ENCODE results near the gene HVCN1. TPM values are rescaled to one million over a fixed set of nuclear protein-coding genes. Genes with fewer than 3 reads are reported as not detected.

HVCN1 gene
- total and polyA plus RNA-seq, 2 of the 13 experiments (the other 11 are each of a cell fraction or from before 2014, with no cell fraction given) = 0.49 to 1.3 TPM

DNA sequence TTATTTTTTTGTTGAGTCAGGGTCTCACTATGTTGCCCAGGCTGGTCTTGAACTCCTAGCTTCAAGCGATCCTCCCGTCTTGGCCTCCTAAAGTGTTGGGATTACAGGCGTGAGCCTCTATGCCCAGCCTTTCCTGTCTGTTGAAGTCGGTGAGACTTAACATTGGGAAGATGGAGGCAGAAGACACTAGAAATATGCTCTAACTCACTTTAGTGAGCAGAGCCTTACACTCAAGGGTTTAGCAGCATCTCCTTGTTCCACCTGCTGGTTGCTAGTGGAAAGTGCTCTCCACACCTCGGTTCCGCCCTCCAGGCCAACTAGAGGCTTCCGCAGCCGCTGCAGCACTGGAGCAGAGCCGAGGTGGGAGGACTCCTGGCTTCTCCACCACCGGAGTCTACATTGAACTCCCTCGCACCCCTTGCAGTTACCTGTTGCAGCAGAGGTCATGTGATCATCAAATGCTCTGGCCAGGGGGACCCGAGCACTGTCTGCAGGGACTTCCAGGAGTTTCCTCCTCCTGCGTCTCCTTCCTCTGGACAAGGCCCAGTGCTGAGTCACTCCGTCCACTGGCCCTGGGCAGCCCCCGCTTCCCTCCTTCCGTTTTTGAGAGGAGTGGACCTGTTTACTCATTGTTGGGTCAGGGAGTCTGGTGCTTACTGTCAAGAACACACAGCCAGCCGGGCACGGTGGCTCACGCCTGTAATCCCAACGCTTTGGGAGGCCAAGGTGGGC, 9.4 kb upstream of the HVCN1 start (continued):
- no peak for TF ChIP-seq ZNF510 (CRISPR knock-in tag; IDR thresholded peaks at IDR 0.05; ENCODE audit: low read depth)
- no peak for TF ChIP-seq KDM5A (IDR thresholded peaks at IDR 0.05; ENCODE audit: borderline replicate concordance, low read length)
- peak; percentile 45; the same call in 1 of the 2 replicates for TF ChIP-seq ZNF614 (CRISPR knock-in tag; IDR thresholded peaks at IDR 0.05; ENCODE audit: borderline replicate concordance)
- no peak for TF ChIP-seq AGO2 (optimal IDR thresholded peaks at IDR 0.05; ENCODE audit: low read depth, low read length)
- TF ChIP-seq ZNF768 (CRISPR knock-in tag; IDR thresholded peaks at IDR 0.05) = peak; percentile 73; the same call in 1 of the 2 replicates
- peak; percentile 50 for TF ChIP-seq HNRNPLL (IDR thresholded peaks at IDR 0.05; ENCODE audit: low read depth, low read length, poor library complexity, severe bottlenecking)
- TF ChIP-seq ZMYM3 (CRISPR knock-in tag; IDR thresholded peaks at IDR 0.05) = peak; percentile 78
- no peak for TF ChIP-seq ZSCAN12 (CRISPR knock-in tag; IDR thresholded peaks at IDR 0.05)
- peak; percentile 42; the same call in 1 of the 2 replicates for TF ChIP-seq KAT8 (CRISPR knock-in tag; IDR thresholded peaks at IDR 0.05)
- TF ChIP-seq IKZF1 (IDR thresholded peaks at IDR 0.05) = no peak
- TF ChIP-seq RCOR2 (CRISPR knock-in tag; IDR thresholded peaks at IDR 0.05) = 0 out of 2 replicates have a peak, but pooled peaks have one; percentile 43
- no peak for TF ChIP-seq IRX3 (CRISPR knock-in tag; IDR thresholded peaks at IDR 0.05; ENCODE audit: borderline replicate concordance, low read depth)
- no peak for TF ChIP-seq CENPX (CRISPR knock-in tag; IDR thresholded peaks at IDR 0.05)
- TF ChIP-seq PHF8 (CRISPR knock-in tag; IDR thresholded peaks at IDR 0.05) = peak; percentile 34; the same call in 1 of the 2 replicates
- TF ChIP-seq, protein P1, sequence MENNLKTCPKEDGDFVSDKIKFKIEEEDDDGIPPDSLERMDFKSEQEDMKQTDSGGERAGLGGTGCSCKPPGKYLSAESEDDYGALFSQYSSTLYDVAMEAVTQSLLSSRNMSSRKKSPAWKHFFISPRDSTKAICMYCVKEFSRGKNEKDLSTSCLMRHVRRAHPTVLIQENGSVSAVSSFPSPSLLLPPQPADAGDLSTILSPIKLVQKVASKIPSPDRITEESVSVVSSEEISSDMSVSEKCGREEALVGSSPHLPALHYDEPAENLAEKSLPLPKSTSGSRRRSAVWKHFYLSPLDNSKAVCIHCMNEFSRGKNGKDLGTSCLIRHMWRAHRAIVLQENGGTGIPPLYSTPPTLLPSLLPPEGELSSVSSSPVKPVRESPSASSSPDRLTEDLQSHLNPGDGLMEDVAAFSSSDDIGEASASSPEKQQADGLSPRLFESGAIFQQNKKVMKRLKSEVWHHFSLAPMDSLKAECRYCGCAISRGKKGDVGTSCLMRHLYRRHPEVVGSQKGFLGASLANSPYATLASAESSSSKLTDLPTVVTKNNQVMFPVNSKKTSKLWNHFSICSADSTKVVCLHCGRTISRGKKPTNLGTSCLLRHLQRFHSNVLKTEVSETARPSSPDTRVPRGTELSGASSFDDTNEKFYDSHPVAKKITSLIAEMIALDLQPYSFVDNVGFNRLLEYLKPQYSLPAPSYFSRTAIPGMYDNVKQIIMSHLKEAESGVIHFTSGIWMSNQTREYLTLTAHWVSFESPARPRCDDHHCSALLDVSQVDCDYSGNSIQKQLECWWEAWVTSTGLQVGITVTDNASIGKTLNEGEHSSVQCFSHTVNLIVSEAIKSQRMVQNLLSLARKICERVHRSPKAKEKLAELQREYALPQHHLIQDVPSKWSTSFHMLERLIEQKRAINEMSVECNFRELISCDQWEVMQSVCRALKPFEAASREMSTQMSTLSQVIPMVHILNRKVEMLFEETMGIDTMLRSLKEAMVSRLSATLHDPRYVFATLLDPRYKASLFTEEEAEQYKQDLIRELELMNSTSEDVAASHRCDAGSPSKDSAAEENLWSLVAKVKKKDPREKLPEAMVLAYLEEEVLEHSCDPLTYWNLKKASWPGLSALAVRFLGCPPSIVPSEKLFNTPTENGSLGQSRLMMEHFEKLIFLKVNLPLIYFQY (CRISPR knock-in tag; IDR thresholded peaks at IDR 0.05; ENCODE audit: borderline replicate concordance) = peak; percentile 40; the same call in 1 of the 2 replicates
- TF ChIP-seq, protein P2, sequence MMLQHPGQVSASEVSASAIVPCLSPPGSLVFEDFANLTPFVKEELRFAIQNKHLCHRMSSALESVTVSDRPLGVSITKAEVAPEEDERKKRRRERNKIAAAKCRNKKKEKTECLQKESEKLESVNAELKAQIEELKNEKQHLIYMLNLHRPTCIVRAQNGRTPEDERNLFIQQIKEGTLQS (CRISPR knock-in tag; IDR thresholded peaks at IDR 0.05) = peak; percentile 38; the same call in 1 of the 2 replicates
- TF ChIP-seq, protein P3, sequence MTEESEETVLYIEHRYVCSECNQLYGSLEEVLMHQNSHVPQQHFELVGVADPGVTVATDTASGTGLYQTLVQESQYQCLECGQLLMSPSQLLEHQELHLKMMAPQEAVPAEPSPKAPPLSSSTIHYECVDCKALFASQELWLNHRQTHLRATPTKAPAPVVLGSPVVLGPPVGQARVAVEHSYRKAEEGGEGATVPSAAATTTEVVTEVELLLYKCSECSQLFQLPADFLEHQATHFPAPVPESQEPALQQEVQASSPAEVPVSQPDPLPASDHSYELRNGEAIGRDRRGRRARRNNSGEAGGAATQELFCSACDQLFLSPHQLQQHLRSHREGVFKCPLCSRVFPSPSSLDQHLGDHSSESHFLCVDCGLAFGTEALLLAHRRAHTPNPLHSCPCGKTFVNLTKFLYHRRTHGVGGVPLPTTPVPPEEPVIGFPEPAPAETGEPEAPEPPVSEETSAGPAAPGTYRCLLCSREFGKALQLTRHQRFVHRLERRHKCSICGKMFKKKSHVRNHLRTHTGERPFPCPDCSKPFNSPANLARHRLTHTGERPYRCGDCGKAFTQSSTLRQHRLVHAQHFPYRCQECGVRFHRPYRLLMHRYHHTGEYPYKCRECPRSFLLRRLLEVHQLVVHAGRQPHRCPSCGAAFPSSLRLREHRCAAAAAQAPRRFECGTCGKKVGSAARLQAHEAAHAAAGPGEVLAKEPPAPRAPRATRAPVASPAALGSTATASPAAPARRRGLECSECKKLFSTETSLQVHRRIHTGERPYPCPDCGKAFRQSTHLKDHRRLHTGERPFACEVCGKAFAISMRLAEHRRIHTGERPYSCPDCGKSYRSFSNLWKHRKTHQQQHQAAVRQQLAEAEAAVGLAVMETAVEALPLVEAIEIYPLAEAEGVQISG (CRISPR knock-in tag; IDR thresholded peaks at IDR 0.05) = no peak
- no peak for TF ChIP-seq PHF21A (CRISPR knock-in tag; IDR thresholded peaks at IDR 0.05)
- 0 out of 2 replicates have a peak, but pooled peaks have one; percentile 27 for TF ChIP-seq SOX5 (CRISPR knock-in tag; IDR thresholded peaks at IDR 0.05; ENCODE audit: borderline replicate concordance)
- 0 out of 2 replicates have a peak, but pooled peaks have one; percentile 56 for TF ChIP-seq ZNF605 (CRISPR knock-in tag; IDR thresholded peaks at IDR 0.05)
- no peak for TF ChIP-seq ZNF557 (CRISPR knock-in tag; IDR thresholded peaks at IDR 0.05)
- TF ChIP-seq, protein P4, sequence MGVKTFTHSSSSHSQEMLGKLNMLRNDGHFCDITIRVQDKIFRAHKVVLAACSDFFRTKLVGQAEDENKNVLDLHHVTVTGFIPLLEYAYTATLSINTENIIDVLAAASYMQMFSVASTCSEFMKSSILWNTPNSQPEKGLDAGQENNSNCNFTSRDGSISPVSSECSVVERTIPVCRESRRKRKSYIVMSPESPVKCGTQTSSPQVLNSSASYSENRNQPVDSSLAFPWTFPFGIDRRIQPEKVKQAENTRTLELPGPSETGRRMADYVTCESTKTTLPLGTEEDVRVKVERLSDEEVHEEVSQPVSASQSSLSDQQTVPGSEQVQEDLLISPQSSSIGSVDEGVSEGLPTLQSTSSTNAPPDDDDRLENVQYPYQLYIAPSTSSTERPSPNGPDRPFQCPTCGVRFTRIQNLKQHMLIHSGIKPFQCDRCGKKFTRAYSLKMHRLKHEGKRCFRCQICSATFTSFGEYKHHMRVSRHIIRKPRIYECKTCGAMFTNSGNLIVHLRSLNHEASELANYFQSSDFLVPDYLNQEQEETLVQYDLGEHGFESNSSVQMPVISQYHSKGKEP (CRISPR knock-in tag; IDR thresholded peaks at IDR 0.05) = no peak
